Measurements from ENCODE around the gene JAML. TPM values are rescaled to one million over a fixed set of nuclear protein-coding genes. Genes with fewer than 3 reads are reported as not detected.

The JAML gene
- total and polyA plus RNA-seq, 2 of the 4 experiments (the other 2 are of a cell fraction): not detected

- TF ChIP-seq SMC3 (IDR thresholded peaks at IDR 0.05; ENCODE audit: low read depth, low read length): no peak
- no peak for TF ChIP-seq CHD1 (IDR thresholded peaks at IDR 0.05; ENCODE audit: low read depth, low read length)
- no peak for TF ChIP-seq POLR2A (IDR thresholded peaks at IDR 0.05; ENCODE audit: low read depth, low read length)
- TF ChIP-seq MXI1 (IDR thresholded peaks at IDR 0.05; ENCODE audit: borderline replicate concordance, low read depth, low read length): no peak
- Histone ChIP-seq H3K36me3 (ENCODE audit: control insufficient read depth, insufficient read depth, low read length) (no peaks in the 10 kb centered on the region), H3K4me2 (ENCODE audit: low read depth, low read length) (no peak overlapping the region), H3K9ac (ENCODE audit: low read depth, low read length) (no peak overlapping the region), H4K20me1 (ENCODE audit: insufficient read depth, low read length) (no peaks in the 10 kb centered on the region), H3K4ac (ENCODE audit: low read depth, low read length) (no peak overlapping the region), H3K79me1 (ENCODE audit: low read depth in 1 of 2, low read length in 2 of 2) (no peaks in the 10 kb centered on the region), H3K27me3 (ENCODE audit: control insufficient read depth, insufficient read depth, low read length) (peaks cover 86% of the 10 kb centered on the region), H4K8ac (ENCODE audit: low read depth in 2 of 2, low read length in 2 of 2) (no peak overlapping the region), H3K23ac (ENCODE audit: low read depth, low read length) (no peak overlapping the region), H2BK5ac (ENCODE audit: low read depth, low read length, poor library complexity, severe bottlenecking) (no peak overlapping the region), H3K4me3 (ENCODE audit: insufficient read depth, low read depth, low read length) (no peak overlapping the region), H3K4me1 (ENCODE audit: control insufficient read depth, insufficient read depth, low read length) (no peaks in the 10 kb centered on the region; the same call in 1 of the 2 replicates), H3K27ac (ENCODE audit: insufficient read depth, low read length) (no peak overlapping the region), H2BK15ac (ENCODE audit: low read depth, low read length) (no peak overlapping the region), H3K56ac (ENCODE audit: extremely low read depth, insufficient read depth, low read length) (no peak overlapping the region), H3K18ac (ENCODE audit: low read depth, low read length) (no peak overlapping the region), H2BK120ac (ENCODE audit: low read depth, low read length) (no peak overlapping the region), H2AK9ac (replicated peaks; ENCODE audit: low read depth, low read length, poor library complexity) (no peak overlapping the region), H4K5ac (ENCODE audit: low read depth, low read length) (no peak overlapping the region), H3K9me3 (ENCODE audit: control insufficient read depth, insufficient read depth, low read length) (no peaks in the 10 kb centered on the region), H2AFZ (replicated peaks; ENCODE audit: low read length, poor library complexity) (no peak overlapping the region), H2AK5ac (ENCODE audit: low read depth, low read length) (no peak overlapping the region), H4K91ac (ENCODE audit: insufficient read depth, low read depth, low read length) (no peak overlapping the region), H2BK20ac (ENCODE audit: low read depth, low read length) (no peak overlapping the region), H3K9me1 (ENCODE audit: insufficient read depth, low read length) (no peaks in the 10 kb centered on the region), H3K14ac (replicated peaks; ENCODE audit: low read depth, low read length) (no peak overlapping the region)
- WGBS, 2 experiments (ENCODE audit: extremely low coverage in 2 of 2, insufficient read length in 1 of 2): 18% methylated on average over 3 of the region's 21 CpGs; no CpG with 5 or more reads in 1 of the 2 experiments
- in situ Hi-C loops (cut with MboI; ENCODE audit: low sequenced_read_pairs) (no loop called here), intact Hi-C loops (cut with micrococcal nuclease) (no loop called here), dilution Hi-C loops (cut with HindIII; ENCODE audit: low sequenced_read_pairs, unreplicated experiment) (no loop called here)
- ChIA-PET CTCF (no interaction called here), POLR2A (ENCODE audit: unreplicated experiment) (no interaction called here)
- no TSS peak for BruUV-seq (replicated peaks)
- DNase-seq (no peak), ATAC-seq (ENCODE audit: low read depth) (no peak)
Observed at GRCh38 chr11:118156531-118157185, 68.2 kb downstream of the JAML start.
